Measurements from ENCODE around the gene TRA2A. TPM values are rescaled to one million over a fixed set of nuclear protein-coding genes. Genes with fewer than 3 reads are reported as not detected.

TRA2A gene
- total and polyA plus RNA-seq, 2 of the 13 experiments (the other 11 are each of a cell fraction or from before 2014, with no cell fraction given), result 39.1 to 41.6 TPM

- no peak for TF ChIP-seq POGK (CRISPR knock-in tag; conservative IDR thresholded peaks at IDR 0.05)
- no peak for TF ChIP-seq ZNF253 (CRISPR knock-in tag; IDR thresholded peaks at IDR 0.05; ENCODE audit: borderline replicate concordance)
- 0 out of 2 replicates have a peak, but pooled peaks have one; percentile 20 for TF ChIP-seq ZNF234 (CRISPR knock-in tag; conservative IDR thresholded peaks at IDR 0.05)
- no peak for TF ChIP-seq NFKB2 (CRISPR knock-in tag; IDR thresholded peaks at IDR 0.05; ENCODE audit: borderline replicate concordance)
- no peak for TF ChIP-seq GATA4 (IDR thresholded peaks at IDR 0.05; ENCODE audit: borderline replicate concordance, low read depth)
- no peak for TF ChIP-seq PRMT3 (CRISPR knock-in tag; IDR thresholded peaks at IDR 0.05; ENCODE audit: borderline replicate concordance, low read depth)
- TF ChIP-seq JUN (CRISPR knock-in tag; IDR thresholded peaks at IDR 0.05), result no peak
- TF ChIP-seq ZHX1 (CRISPR knock-in tag; IDR thresholded peaks at IDR 0.05; ENCODE audit: low read depth), result no peak
- TF ChIP-seq FOXP4 (CRISPR knock-in tag; IDR thresholded peaks at IDR 0.05), result no peak
- no peak for TF ChIP-seq ZNF569 (CRISPR knock-in tag; IDR thresholded peaks at IDR 0.05; ENCODE audit: borderline replicate concordance)
- TF ChIP-seq BORCS8-MEF2B (CRISPR knock-in tag; IDR thresholded peaks at IDR 0.05), result 0 out of 2 replicates have a peak, but pooled peaks have one; percentile 38
- no peak for TF ChIP-seq MTF2 (CRISPR knock-in tag; IDR thresholded peaks at IDR 0.05; ENCODE audit: borderline replicate concordance)
- no peak for TF ChIP-seq ZNF354B (CRISPR knock-in tag; IDR thresholded peaks at IDR 0.05)
- TF ChIP-seq ZBTB20 (CRISPR knock-in tag; IDR thresholded peaks at IDR 0.05; ENCODE audit: borderline replicate concordance, low read depth), result no peak
- no peak for TF ChIP-seq MLLT10 (CRISPR knock-in tag; IDR thresholded peaks at IDR 0.05)
- no peak for TF ChIP-seq GPN1 (CRISPR knock-in tag; IDR thresholded peaks at IDR 0.05; ENCODE audit: borderline replicate concordance)
- TF ChIP-seq, protein P1, sequence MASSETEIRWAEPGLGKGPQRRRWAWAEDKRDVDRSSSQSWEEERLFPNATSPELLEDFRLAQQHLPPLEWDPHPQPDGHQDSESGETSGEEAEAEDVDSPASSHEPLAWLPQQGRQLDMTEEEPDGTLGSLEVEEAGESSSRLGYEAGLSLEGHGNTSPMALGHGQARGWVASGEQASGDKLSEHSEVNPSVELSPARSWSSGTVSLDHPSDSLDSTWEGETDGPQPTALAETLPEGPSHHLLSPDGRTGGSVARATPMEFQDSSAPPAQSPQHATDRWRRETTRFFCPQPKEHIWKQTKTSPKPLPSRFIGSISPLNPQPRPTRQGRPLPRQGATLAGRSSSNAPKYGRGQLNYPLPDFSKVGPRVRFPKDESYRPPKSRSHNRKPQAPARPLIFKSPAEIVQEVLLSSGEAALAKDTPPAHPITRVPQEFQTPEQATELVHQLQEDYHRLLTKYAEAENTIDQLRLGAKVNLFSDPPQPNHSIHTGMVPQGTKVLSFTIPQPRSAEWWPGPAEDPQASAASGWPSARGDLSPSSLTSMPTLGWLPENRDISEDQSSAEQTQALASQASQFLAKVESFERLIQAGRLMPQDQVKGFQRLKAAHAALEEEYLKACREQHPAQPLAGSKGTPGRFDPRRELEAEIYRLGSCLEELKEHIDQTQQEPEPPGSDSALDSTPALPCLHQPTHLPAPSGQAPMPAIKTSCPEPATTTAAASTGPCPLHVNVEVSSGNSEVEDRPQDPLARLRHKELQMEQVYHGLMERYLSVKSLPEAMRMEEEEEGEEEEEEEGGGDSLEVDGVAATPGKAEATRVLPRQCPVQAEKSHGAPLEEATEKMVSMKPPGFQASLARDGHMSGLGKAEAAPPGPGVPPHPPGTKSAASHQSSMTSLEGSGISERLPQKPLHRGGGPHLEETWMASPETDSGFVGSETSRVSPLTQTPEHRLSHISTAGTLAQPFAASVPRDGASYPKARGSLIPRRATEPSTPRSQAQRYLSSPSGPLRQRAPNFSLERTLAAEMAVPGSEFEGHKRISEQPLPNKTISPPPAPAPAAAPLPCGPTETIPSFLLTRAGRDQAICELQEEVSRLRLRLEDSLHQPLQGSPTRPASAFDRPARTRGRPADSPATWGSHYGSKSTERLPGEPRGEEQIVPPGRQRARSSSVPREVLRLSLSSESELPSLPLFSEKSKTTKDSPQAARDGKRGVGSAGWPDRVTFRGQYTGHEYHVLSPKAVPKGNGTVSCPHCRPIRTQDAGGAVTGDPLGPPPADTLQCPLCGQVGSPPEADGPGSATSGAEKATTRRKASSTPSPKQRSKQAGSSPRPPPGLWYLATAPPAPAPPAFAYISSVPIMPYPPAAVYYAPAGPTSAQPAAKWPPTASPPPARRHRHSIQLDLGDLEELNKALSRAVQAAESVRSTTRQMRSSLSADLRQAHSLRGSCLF (CRISPR knock-in tag; IDR thresholded peaks at IDR 0.05; ENCODE audit: borderline replicate concordance), result no peak
These were observed 62.4 kb downstream of the TRA2A start (continued) for GRCh38 chr7:23469150-23469960.

Measured in HepG2 (cell line).